IPS-15b (cell line): ENCODE results near the gene SPEG.

Experiments
- H3K27me3 ChIP-seq: one replicate; pipeline ENCODE4 v1.6.1; 2013; ENCODE audit warnings: low read length; ENCODE audit not compliant: control insufficient read depth, insufficient read depth
- H3K36me3 ChIP-seq: one replicate; pipeline ENCODE4 v1.6.1; 2013; ENCODE audit warnings: low read length; ENCODE audit not compliant: control insufficient read depth, insufficient read depth
- H3K4me1 ChIP-seq: one replicate; pipeline ENCODE4 v1.6.1; 2013; ENCODE audit warnings: mild to moderate bottlenecking, low read length; ENCODE audit not compliant: control insufficient read depth, insufficient read depth
- H3K4me3 ChIP-seq: one replicate; pipeline ENCODE4 v1.5.1; 2013; ENCODE audit warnings: low read depth, low read length
- H3K9ac ChIP-seq: one replicate; pipeline ENCODE4 v1.6.1; 2013; ENCODE audit warnings: low read depth, mild to moderate bottlenecking, low read length
- H3K9me3 ChIP-seq: one replicate; pipeline ENCODE4 v1.6.1; 2013; ENCODE audit warnings: mild to moderate bottlenecking, low read length; ENCODE audit not compliant: control insufficient read depth, insufficient read depth

Gene SPEG

GRCh38 chr2:219418155-219419011 is 16.3 kb upstream of the SPEG start, which contains the start of gene DES:
Gene DES (plus strand): TSS chr2:219418377. CDS start chr2:219418463, 86 bp downstream.
- H3K4me3 ChIP-seq, result peak within 1 kb of the TSS; percentile 32
- peaks cover 12% of the 10 kb centered on the region for H3K4me1 ChIP-seq
- H3K9ac ChIP-seq, result no peak within 1 kb of the TSS

GRCh38 chr2:219419012-219419324 is 15.7 kb upstream of the SPEG start:
- Histone ChIP-seq H3K27me3 (peaks cover 21% of the 10 kb centered on the region), H3K4me1 (peaks cover 12% of the 10 kb centered on the region), H3K36me3 (no peaks in the 10 kb centered on the region), H3K9ac (no peak overlapping the region), H3K4me3 (peak overlapping the region; percentile 32), H3K9me3 (no peaks in the 10 kb centered on the region)

More at GRCh38 chr2:219418155-219419011, 16.3 kb upstream of the SPEG start, which contains the start of gene DES:
- no peaks in the 10 kb centered on the region for H3K36me3 ChIP-seq
- no peaks in the 10 kb centered on the region for H3K9me3 ChIP-seq
- H3K27me3 ChIP-seq, result peaks cover 21% of the 10 kb centered on the region

- peaks cover 12% of the 10 kb centered on the region for H3K4me1 ChIP-seq
- peaks cover 21% of the 10 kb centered on the region for H3K27me3 ChIP-seq
- H3K4me3 ChIP-seq, result peak overlapping the region; percentile 32
- H3K9me3 ChIP-seq, result no peaks in the 10 kb centered on the region
- no peak overlapping the region for H3K9ac ChIP-seq
- no peaks in the 10 kb centered on the region for H3K36me3 ChIP-seq
Observed at GRCh38 chr2:219419331-219420197, 15.1 kb upstream of the SPEG start.

- H3K9ac ChIP-seq, result no peak overlapping the region
- H3K9me3 ChIP-seq, result no peaks in the 10 kb centered on the region
- no peaks in the 10 kb centered on the region for H3K36me3 ChIP-seq
- peaks cover 21% of the 10 kb centered on the region for H3K27me3 ChIP-seq
- no peak overlapping the region for H3K4me3 ChIP-seq
- H3K4me1 ChIP-seq, result peaks cover 10% of the 10 kb centered on the region
Observed at GRCh38 chr2:219420687-219421086, 14.0 kb upstream of the SPEG start.

- peaks cover 3% of the 10 kb centered on the region for H3K4me1 ChIP-seq
- no peak overlapping the region for H3K9ac ChIP-seq
- no peak overlapping the region for H3K4me3 ChIP-seq
- peaks cover 21% of the 10 kb centered on the region for H3K27me3 ChIP-seq
- no peaks in the 10 kb centered on the region for H3K9me3 ChIP-seq
- H3K36me3 ChIP-seq, result no peaks in the 10 kb centered on the region
Observed at GRCh38 chr2:219421323-219421722, 13.3 kb upstream of the SPEG start.

GRCh38 chr2:219422952-219423534 is 11.6 kb upstream of the SPEG start:
- H3K4me1 ChIP-seq, result no peaks in the 10 kb centered on the region
- H3K27me3 ChIP-seq, result peaks cover 21% of the 10 kb centered on the region
- H3K4me3 ChIP-seq, result no peak overlapping the region
- no peaks in the 10 kb centered on the region for H3K36me3 ChIP-seq
- H3K9me3 ChIP-seq, result no peaks in the 10 kb centered on the region
- H3K9ac ChIP-seq, result no peak overlapping the region

- Histone ChIP-seq H3K9ac (no peak overlapping the region), H3K9me3 (no peaks in the 10 kb centered on the region), H3K36me3 (no peaks in the 10 kb centered on the region), H3K27me3 (peaks cover 17% of the 10 kb centered on the region), H3K4me3 (no peak overlapping the region), H3K4me1 (no peaks in the 10 kb centered on the region)
Observed at GRCh38 chr2:219423652-219424377, 10.8 kb upstream of the SPEG start.

GRCh38 chr2:219425238-219426067 is 9.2 kb upstream of the SPEG start:
- no peak overlapping the region for H3K4me3 ChIP-seq
- no peaks in the 10 kb centered on the region for H3K36me3 ChIP-seq
- H3K9me3 ChIP-seq, result no peaks in the 10 kb centered on the region
- H3K4me1 ChIP-seq, result no peaks in the 10 kb centered on the region
- H3K27me3 ChIP-seq, result peaks cover 3% of the 10 kb centered on the region
- no peak overlapping the region for H3K9ac ChIP-seq

- Histone ChIP-seq H3K9me3 (no peaks in the 10 kb centered on the region), H3K9ac (no peak overlapping the region), H3K27me3 (no peaks in the 10 kb centered on the region), H3K4me3 (no peak overlapping the region), H3K4me1 (no peaks in the 10 kb centered on the region), H3K36me3 (no peaks in the 10 kb centered on the region)
Observed at GRCh38 chr2:219426068-219426443, 8.6 kb upstream of the SPEG start.

GRCh38 chr2:219426534-219427136 is 8.0 kb upstream of the SPEG start:
- Histone ChIP-seq H3K4me3 (no peak overlapping the region), H3K36me3 (no peaks in the 10 kb centered on the region), H3K9me3 (no peaks in the 10 kb centered on the region), H3K9ac (no peak overlapping the region), H3K4me1 (no peaks in the 10 kb centered on the region), H3K27me3 (no peaks in the 10 kb centered on the region)
